K562 (cell line): ENCODE data around the gene PDIA3. TPM values are rescaled to one million over a fixed set of nuclear protein-coding genes. Genes with fewer than 3 reads are reported as not detected.

ENCODE experiments used
- CBFA2T2 ChIP-seq: fragments of 450-650 bp; conservative IDR thresholded peaks from 2 replicates; pipeline ENCODE4 v1.6.1; 2017; ENCODE audit warnings: mild to moderate bottlenecking
- CREB3L1 ChIP-seq: fragments of 450-650 bp; IDR thresholded peaks from 2 replicates; pipeline ENCODE4 v1.6.1; 2014; ENCODE audit warnings: low read depth, mild to moderate bottlenecking, moderate library complexity, borderline replicate concordance
- FOXP4 ChIP-seq: sonication (generic); formaldehyde crosslinking; IDR thresholded peaks from 2 replicates; pipeline ENCODE4 v1.8.0; 2022; ENCODE audit warnings: mild to moderate bottlenecking, missing genetic modification reagents, borderline replicate concordance
- GABPB1 ChIP-seq: sonication (generic); formaldehyde crosslinking; IDR thresholded peaks from 2 replicates; pipeline ENCODE4 v1.8.0; 2022; ENCODE audit warnings: mild to moderate bottlenecking, missing genetic modification reagents
- KAT2B ChIP-seq: IDR thresholded peaks from one replicate; pipeline ENCODE4 v1.6.1; 2012; ENCODE audit warnings: low read depth, mild to moderate bottlenecking, control low read depth, inconsistent platforms, low read length, moderate library complexity
- LARP7 ChIP-seq: fragments of 450-650 bp; IDR thresholded peaks from 2 replicates; pipeline ENCODE4 v1.6.1; 2016
- NCOA1 ChIP-seq: fragments of 450-650 bp; IDR thresholded peaks from 2 replicates; pipeline ENCODE4 v1.6.1; 2016; ENCODE audit warnings: low read depth
- PYGO2 ChIP-seq: fragments of 450-650 bp; IDR thresholded peaks from 2 replicates; pipeline ENCODE4 v1.6.1; 2016; ENCODE audit warnings: mild to moderate bottlenecking, missing genetic modification characterization, moderate library complexity, missing compliant biosample characterization
- RCOR1 ChIP-seq, 2 experiments: IDR thresholded peaks; 2 replicates each; pipeline ENCODE4 v1.6.1; 2012; ENCODE audit warnings: low read depth in 2 of 2, low read length in 2 of 2, borderline replicate concordance in 1 of 2, improper control_type of control experiment in 1 of 2
- SNIP1 ChIP-seq: fragments of 450-650 bp; IDR thresholded peaks from 2 replicates; pipeline ENCODE4 v1.7.1; 2017; ENCODE audit warnings: low read depth, mild to moderate bottlenecking
- ZNF407 ChIP-seq: fragments of 450-650 bp; IDR thresholded peaks from 2 replicates; pipeline ENCODE4 v1.6.1; 2016; ENCODE audit warnings: low read depth
- ZNF57 ChIP-seq: fragments of 450-650 bp; formaldehyde crosslinking; IDR thresholded peaks from 2 replicates; pipeline ENCODE4 v1.4.0; 2020; ENCODE audit warnings: mild to moderate bottlenecking, moderate library complexity
- ZNF639 ChIP-seq, 2 experiments: fragments of 200-800 bp in 1 of 2; sonication (Bioruptor generic) in 1 of 2; sonication (generic) in 1 of 2; formaldehyde crosslinking in 1 of 2; IDR thresholded peaks in 1 of 2; conservative IDR thresholded peaks in 1 of 2; 2 replicates each; pipeline versions ENCODE4 v1.5.0 to v1.6.1; 2016 to 2020; ENCODE audit warnings: missing compliant biosample characterization in 1 of 2, missing genetic modification characterization in 1 of 2, missing genetic modification reagents in 1 of 2
- polyA plus RNA-seq, 8 experiments: library from polyadenylated mRNA; depleted of rRNA in 4 of 8; stranded (reverse) in 5 of 8; unstranded in 3 of 8; fragments of >200 nt; fragmentation: Nextera tagmentation in 2 of 8; fragmentation: Illumina TruSeq in 1 of 8; extraction: Ambion mirVana in 2 of 8; extraction: Trizol in 1 of 8; gene quantifications; 2 replicates each; pipeline versions ENCODE4 v1.2.1 to v1.2.3, GENCODE V29; 2011 to 2014; ENCODE audit warnings: inconsistent platforms in 1 of 8, missing spikeins in 1 of 8
- total RNA-seq, 7 experiments: library from RNA; depleted of rRNA in 6 of 7; stranded (reverse); fragments of >200 nt in 6 of 7; fragmentation: Illumina TruSeq in 2 of 7; extraction: Trizol in 2 of 7; gene quantifications; 2 replicates each; pipeline versions ENCODE4 v1.2.1 to v1.2.3, GENCODE V29; 2011 to 2021; ENCODE audit warnings: low replicate concordance in 1 of 7

PDIA3 gene
- total and polyA plus RNA-seq, 9 of the 15 experiments (the other 6 are each of a cell fraction or from before 2014, with no cell fraction given) = 13.5 to 386 (median 149) TPM

- TF ChIP-seq PYGO2 = no peak
- no peak for TF ChIP-seq SNIP1
- peak in 1 of 2 experiments; percentile 89; a peak in 2 of 4 replicates for TF ChIP-seq ZNF639 (CRISPR knock-in tag; conservative IDR thresholded peaks at IDR 0.05 in 1 of 2, IDR thresholded peaks at IDR 0.05 in 1 of 2)
- TF ChIP-seq CBFA2T2 = peak; percentile 92
- 0 out of 2 replicates have a peak, but pooled peaks have one; percentile 65 for TF ChIP-seq LARP7
- TF ChIP-seq ZNF57 (CRISPR knock-in tag) = no peak
- 0 out of 2 replicates have a peak, but pooled peaks have one; percentile 39 for TF ChIP-seq ZNF407
- no peak for TF ChIP-seq KAT2B
- TF ChIP-seq NCOA1 = no peak
- TF ChIP-seq CREB3L1 = peak; percentile 96
- peak; percentile 46 for TF ChIP-seq GABPB1 (CRISPR knock-in tag)
- TF ChIP-seq RCOR1 (IDR thresholded peaks at IDR 0.05; ENCODE audit: borderline replicate concordance in 1 of 2, low read depth in 2 of 2, low read length in 2 of 2) = peak in 1 of 2 experiments; percentile 48; a peak in 1 of 4 replicates
- no peak for TF ChIP-seq FOXP4 (CRISPR knock-in tag)
Observed at GRCh38 chr15:43791993-43792760, 45.9 kb downstream of the PDIA3 start, which contains the start of gene SERF2 (continued).
